Central memory CD8-positive, alpha-beta T cell (primary cell): Measurements from ENCODE around the gene CYRIA.
A peak's percentile ranks its signal among the peaks of the same experiment; 100 is the strongest.

ENCODE experiments used
- ATAC-seq: fragments of 150-1000 bp; cut with Tn5 transposase; replicated peaks from 2 replicates; pipeline ENCODE4 v1.10.0; 2022; ENCODE audit warnings: mild to moderate bottlenecking, moderate FRiP score, moderate number of reproducible peaks; ENCODE audit not compliant: poor library complexity, severe bottlenecking; ENCODE audit errors: extremely low read depth
- DNase-seq, 2 donors: peaks; one replicate each; pipeline ENCODE4 v3.0.0; 2021; ENCODE audit warnings: low spot score in 2 of 2
- H3K27ac Mint-ChIP-seq: one replicate; pipeline ENCODE4 v1.8.0; 2022; ENCODE audit warnings: low read depth, mild to moderate bottlenecking, moderate library complexity, mixed read lengths
- H3K27me3 Mint-ChIP-seq: one replicate; pipeline ENCODE4 v1.8.0; 2022; ENCODE audit warnings: mixed read lengths
- H3K36me3 Mint-ChIP-seq: one replicate; pipeline ENCODE4 v1.8.0; 2022; ENCODE audit warnings: mild to moderate bottlenecking, moderate library complexity, mixed read lengths; ENCODE audit not compliant: insufficient read depth
- H3K4me1 Mint-ChIP-seq: one replicate; pipeline ENCODE4 v1.8.0; 2022; ENCODE audit warnings: mixed read lengths
- H3K4me3 Mint-ChIP-seq: one replicate; pipeline ENCODE4 v1.8.0; 2022; ENCODE audit warnings: mild to moderate bottlenecking, moderate library complexity, mixed read lengths
- H3K9me3 Mint-ChIP-seq: one replicate; pipeline ENCODE4 v1.8.0; 2022; ENCODE audit warnings: mixed read lengths

Gene CYRIA

GRCh38 chr2:16684676-16685339, 19.2 kb upstream of the CYRIA start:
- peaks cover 8% of the 10 kb centered on the region for H3K27me3 Mint-ChIP-seq
- no peak overlapping the region for H3K4me3 Mint-ChIP-seq
- H3K36me3 Mint-ChIP-seq = no peaks in the 10 kb centered on the region
- no peaks in the 10 kb centered on the region for H3K9me3 Mint-ChIP-seq
- DNase-seq (no peak), ATAC-seq (no peak)
- H3K4me1 Mint-ChIP-seq = no peaks in the 10 kb centered on the region
- no peak overlapping the region for H3K27ac Mint-ChIP-seq

DNA sequence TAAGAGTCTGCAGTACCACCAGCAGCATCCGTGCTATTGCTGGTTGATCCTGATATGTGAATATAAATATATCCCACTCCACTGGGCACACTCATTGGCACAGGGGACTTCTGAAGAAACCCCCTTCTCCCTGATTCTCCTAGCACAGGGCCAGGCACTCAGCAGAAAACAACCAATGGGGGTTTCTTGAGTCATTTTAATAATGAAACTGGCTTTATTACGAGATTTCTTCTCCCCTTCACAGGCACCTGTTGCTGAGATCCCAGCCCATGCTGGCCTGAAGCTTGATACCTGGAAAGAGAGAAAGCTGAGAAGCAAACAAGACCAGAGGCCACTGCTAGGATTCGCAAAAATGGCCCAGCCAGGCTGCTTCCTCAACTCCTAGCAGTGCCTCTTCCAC, 17.9 kb upstream of the CYRIA start:
- no peak for DNase-seq
- H3K4me1 Mint-ChIP-seq = no peaks in the 10 kb centered on the region
- H3K27me3 Mint-ChIP-seq = peaks cover 8% of the 10 kb centered on the region
- H3K36me3 Mint-ChIP-seq = no peaks in the 10 kb centered on the region
- H3K4me3 Mint-ChIP-seq = no peak overlapping the region
- H3K27ac Mint-ChIP-seq = no peak overlapping the region
- ATAC-seq = no peak
- no peaks in the 10 kb centered on the region for H3K9me3 Mint-ChIP-seq

DNA sequence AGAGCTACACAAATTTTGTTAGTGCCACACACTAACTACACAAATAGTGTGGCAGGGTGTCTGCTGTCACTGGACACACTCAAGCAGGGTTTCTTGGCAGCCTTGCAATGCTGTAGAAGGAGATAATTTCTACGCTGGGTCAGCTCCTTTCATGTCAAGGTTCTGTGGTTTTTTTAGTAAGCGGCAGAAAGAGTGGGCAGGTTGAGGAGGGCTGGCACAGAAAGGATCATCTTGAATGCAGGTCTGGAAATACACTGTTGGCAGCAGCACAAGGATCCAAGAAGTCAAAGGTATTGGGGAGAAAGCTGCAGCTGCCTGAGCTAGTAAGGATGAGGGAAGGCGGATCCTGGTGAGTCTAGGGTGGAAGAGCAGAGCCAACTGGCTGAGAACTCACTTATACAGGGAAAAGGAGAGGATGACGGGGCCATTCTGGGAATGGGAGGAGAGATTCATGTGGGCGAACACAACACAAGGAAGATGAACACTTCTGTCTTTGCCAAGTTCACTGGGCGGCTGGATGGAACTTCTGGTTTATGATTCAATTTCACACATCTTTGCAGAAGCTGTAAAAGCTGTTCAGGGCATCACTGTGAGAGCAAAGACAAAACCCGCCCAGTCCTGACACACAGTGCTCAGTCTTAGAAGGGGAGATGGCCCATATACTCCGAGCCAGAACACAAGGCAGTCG, 16.9 kb upstream of the CYRIA start:
- ATAC-seq (no peak), DNase-seq (no peak)
- peaks cover 6% of the 10 kb centered on the region for H3K9me3 Mint-ChIP-seq
- no peak overlapping the region for H3K27ac Mint-ChIP-seq
- no peak overlapping the region for H3K4me3 Mint-ChIP-seq
- H3K36me3 Mint-ChIP-seq = no peaks in the 10 kb centered on the region
- no peaks in the 10 kb centered on the region for H3K4me1 Mint-ChIP-seq
- peaks cover 8% of the 10 kb centered on the region for H3K27me3 Mint-ChIP-seq

DNA sequence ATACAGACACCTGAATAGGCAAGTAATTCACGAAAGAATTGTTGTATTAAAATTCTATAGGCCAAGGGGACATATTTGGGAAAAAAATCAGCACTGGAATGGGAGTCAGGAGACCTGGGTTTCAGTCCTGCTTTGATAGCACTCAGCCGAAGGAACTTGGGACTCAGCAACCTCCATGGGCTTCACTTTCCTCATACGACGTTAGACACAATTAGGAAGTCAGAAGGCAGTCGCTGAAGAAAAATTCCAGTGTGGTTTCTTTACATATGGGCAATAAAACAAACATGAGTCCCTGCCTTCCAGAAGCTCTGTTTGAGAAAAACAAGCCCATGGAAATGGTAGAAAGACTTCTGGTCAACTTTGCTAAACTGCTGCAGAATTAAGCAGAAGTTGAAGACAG, 15.1 kb upstream of the CYRIA start:
- H3K4me3 Mint-ChIP-seq = no peak overlapping the region
- H3K27me3 Mint-ChIP-seq = peaks cover 4% of the 10 kb centered on the region
- H3K27ac Mint-ChIP-seq = no peak overlapping the region
- no peaks in the 10 kb centered on the region for H3K36me3 Mint-ChIP-seq
- no peaks in the 10 kb centered on the region for H3K4me1 Mint-ChIP-seq
- H3K9me3 Mint-ChIP-seq = peaks cover 6% of the 10 kb centered on the region
- ATAC-seq (no peak), DNase-seq (no peak)

- Mint-ChIP-seq H3K9me3 (peaks cover 6% of the 10 kb centered on the region), H3K4me3 (no peak overlapping the region), H3K27ac (no peak overlapping the region), H3K36me3 (no peaks in the 10 kb centered on the region), H3K4me1 (no peaks in the 10 kb centered on the region), H3K27me3 (no peaks in the 10 kb centered on the region)
- DNase-seq (no peak), ATAC-seq (no peak)
Observed at GRCh38 chr2:16680304-16680703, 14.7 kb upstream of the CYRIA start.

GRCh38 chr2:16678964-16679363, 13.3 kb upstream of the CYRIA start:
- Mint-ChIP-seq H3K36me3 (no peaks in the 10 kb centered on the region), H3K4me3 (no peak overlapping the region), H3K4me1 (no peaks in the 10 kb centered on the region), H3K27me3 (no peaks in the 10 kb centered on the region), H3K27ac (no peak overlapping the region), H3K9me3 (peaks cover 6% of the 10 kb centered on the region)
- DNase-seq (no peak), ATAC-seq (no peak)

- Mint-ChIP-seq H3K27ac (no peak overlapping the region), H3K27me3 (no peaks in the 10 kb centered on the region), H3K4me3 (no peak overlapping the region), H3K4me1 (no peaks in the 10 kb centered on the region), H3K36me3 (no peaks in the 10 kb centered on the region), H3K9me3 (peaks cover 6% of the 10 kb centered on the region)
- DNase-seq (no peak), ATAC-seq (no peak)
Observed at GRCh38 chr2:16677875-16678274, 12.2 kb upstream of the CYRIA start.

DNA sequence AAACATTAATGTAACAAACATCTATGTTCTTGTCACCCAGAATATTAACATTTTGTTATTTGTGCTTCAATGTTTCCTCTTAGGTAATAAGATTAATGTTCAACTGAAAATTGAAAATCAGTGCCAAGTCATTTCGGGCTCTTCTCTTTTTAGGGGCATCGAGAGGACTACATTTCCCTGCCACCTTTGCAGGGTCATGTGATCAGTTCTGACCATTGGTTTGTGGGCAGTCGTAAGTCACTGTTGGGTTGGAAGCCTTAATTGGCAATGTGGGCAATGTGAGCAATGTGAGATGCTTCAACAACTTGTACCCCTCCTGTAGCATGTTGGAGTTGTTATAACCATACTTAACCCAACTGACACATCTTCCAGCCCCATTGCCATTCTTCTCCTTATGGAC, 10.1 kb upstream of the CYRIA start:
- DNase-seq (no peak), ATAC-seq (no peak)
- H3K27ac Mint-ChIP-seq = no peak overlapping the region
- H3K4me3 Mint-ChIP-seq = no peak overlapping the region
- no peaks in the 10 kb centered on the region for H3K4me1 Mint-ChIP-seq
- H3K36me3 Mint-ChIP-seq = no peaks in the 10 kb centered on the region
- H3K9me3 Mint-ChIP-seq = peaks cover 6% of the 10 kb centered on the region
- H3K27me3 Mint-ChIP-seq = no peaks in the 10 kb centered on the region

DNA sequence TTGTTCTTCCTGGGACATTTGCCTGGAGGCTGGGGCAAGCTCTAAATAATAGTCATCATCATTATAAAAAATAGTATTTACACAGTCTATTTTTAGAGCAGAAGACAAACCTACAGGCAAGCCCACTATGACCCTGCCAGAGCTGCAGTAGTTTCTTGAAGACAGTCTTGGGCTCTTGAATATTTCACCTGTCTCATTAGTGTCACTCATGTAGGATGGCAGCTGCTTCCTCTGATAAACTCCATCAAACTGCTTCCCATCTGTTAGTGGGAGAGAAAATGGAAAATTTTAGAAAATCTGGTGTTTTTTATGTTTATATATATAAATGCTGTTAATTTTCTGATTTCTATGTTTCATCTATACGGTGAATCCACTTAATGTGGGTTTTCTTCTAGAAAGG, 8.5 kb upstream of the CYRIA start:
- H3K27ac Mint-ChIP-seq = no peak overlapping the region
- H3K36me3 Mint-ChIP-seq = no peaks in the 10 kb centered on the region
- DNase-seq (no peak), ATAC-seq (no peak)
- H3K9me3 Mint-ChIP-seq = peaks cover 6% of the 10 kb centered on the region
- no peaks in the 10 kb centered on the region for H3K4me1 Mint-ChIP-seq
- no peak overlapping the region for H3K4me3 Mint-ChIP-seq
- no peaks in the 10 kb centered on the region for H3K27me3 Mint-ChIP-seq

DNA sequence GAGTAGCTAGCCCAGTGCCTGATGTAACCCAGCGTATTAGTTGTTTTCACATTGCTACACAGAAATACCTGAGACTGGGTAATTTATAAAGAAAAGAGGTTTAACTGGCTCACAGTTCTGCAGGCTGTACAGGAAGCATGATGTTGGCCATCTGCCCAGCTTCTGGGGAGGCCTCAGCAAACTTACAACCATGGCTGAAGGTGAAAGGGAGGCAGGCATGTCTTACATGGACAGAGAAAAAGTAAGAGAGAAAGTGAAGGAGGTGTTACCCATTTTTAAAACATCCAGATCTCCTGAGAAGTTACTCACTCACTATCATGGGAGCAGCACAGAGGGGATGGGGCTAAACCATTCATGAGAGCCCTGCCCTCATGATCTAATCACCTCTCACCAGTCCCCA, 6.1 kb upstream of the CYRIA start:
- no peak for DNase-seq
- no peak for ATAC-seq
- no peaks in the 10 kb centered on the region for H3K4me1 Mint-ChIP-seq
- H3K9me3 Mint-ChIP-seq = no peaks in the 10 kb centered on the region
- H3K27me3 Mint-ChIP-seq = peaks cover 10% of the 10 kb centered on the region
- H3K4me3 Mint-ChIP-seq = no peak overlapping the region
- H3K27ac Mint-ChIP-seq = no peak overlapping the region
- no peaks in the 10 kb centered on the region for H3K36me3 Mint-ChIP-seq

DNA sequence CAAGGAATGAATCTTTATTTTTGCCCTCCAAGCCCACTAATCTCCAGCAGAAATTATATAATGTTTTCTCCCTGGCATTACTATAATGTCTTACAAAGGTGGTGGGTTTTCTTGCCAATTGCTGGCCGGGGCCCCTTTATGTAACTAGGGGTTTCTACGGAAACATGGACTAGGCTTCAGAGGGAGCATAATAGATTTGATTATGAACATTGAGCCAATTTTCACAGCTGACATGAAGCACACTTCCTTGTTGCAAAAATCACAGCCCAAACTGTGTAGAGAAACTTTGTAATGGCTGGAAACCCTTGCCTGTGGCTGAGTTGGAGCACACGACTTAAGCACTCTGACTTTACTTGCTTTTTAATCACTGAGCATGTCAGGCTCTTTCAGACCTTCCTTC, 3.8 kb upstream of the CYRIA start:
- no peak for ATAC-seq
- Mint-ChIP-seq H3K27me3 (peaks cover 33% of the 10 kb centered on the region), H3K4me3 (no peak overlapping the region), H3K9me3 (no peaks in the 10 kb centered on the region), H3K4me1 (peaks cover 17% of the 10 kb centered on the region), H3K27ac (no peak overlapping the region), H3K36me3 (peaks cover 7% of the 10 kb centered on the region)
- DNase-seq = no peak

DNA sequence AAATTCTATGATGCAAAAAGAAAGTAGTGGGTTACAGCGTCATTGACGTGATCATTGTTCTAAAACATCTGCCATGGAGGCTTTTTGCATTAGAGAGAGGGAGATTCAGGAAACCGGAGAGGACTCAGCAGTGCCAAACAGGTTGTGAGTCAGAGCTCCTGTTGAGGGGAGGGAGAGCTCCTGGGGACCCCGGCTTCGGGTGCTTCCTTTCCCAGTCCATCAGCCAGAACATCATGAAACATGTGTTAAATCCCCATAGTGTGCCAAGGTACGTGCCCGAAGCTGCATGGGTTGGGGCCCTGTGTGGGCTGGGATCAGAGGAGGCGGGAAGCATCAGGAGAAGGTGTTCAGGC, 791 bp upstream of the CYRIA start:
- Mint-ChIP-seq H3K4me1 (peaks cover 38% of the 10 kb centered on the region), H3K27ac (peak overlapping the region; percentile 83), H3K36me3 (peaks cover 7% of the 10 kb centered on the region), H3K4me3 (peak overlapping the region; percentile 82), H3K27me3 (peaks cover 50% of the 10 kb centered on the region), H3K9me3 (no peaks in the 10 kb centered on the region)
- peak; percentile 29 for ATAC-seq
- no peak for DNase-seq
